ENCODE measurements around the gene AMY1A.
"Not testable (repeated sequence)": the region's sequence is repeated elsewhere in the genome, so short reads cannot be mapped to it uniquely, and the experiment has no call there.

- TF ChIP-seq, protein P1, sequence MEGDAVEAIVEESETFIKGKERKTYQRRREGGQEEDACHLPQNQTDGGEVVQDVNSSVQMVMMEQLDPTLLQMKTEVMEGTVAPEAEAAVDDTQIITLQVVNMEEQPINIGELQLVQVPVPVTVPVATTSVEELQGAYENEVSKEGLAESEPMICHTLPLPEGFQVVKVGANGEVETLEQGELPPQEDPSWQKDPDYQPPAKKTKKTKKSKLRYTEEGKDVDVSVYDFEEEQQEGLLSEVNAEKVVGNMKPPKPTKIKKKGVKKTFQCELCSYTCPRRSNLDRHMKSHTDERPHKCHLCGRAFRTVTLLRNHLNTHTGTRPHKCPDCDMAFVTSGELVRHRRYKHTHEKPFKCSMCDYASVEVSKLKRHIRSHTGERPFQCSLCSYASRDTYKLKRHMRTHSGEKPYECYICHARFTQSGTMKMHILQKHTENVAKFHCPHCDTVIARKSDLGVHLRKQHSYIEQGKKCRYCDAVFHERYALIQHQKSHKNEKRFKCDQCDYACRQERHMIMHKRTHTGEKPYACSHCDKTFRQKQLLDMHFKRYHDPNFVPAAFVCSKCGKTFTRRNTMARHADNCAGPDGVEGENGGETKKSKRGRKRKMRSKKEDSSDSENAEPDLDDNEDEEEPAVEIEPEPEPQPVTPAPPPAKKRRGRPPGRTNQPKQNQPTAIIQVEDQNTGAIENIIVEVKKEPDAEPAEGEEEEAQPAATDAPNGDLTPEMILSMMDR (IDR thresholded peaks at IDR 0.05; ENCODE audit: low read depth, low read length, poor library complexity, severe bottlenecking), result not testable (repeated sequence)
- not testable (repeated sequence) for TF ChIP-seq EZH2phosphoT487 (IDR thresholded peaks at IDR 0.05; ENCODE audit: borderline replicate concordance, low read length)
These were observed 54.8 kb downstream of the AMY1A start for GRCh38 chr1:103710381-103710780.
